Neural crest cell (in vitro differentiated cells): ENCODE results near the gene GPR146. TPM values are rescaled to one million over a fixed set of nuclear protein-coding genes. Genes with fewer than 3 reads are reported as not detected.
"Not testable (repeated sequence)": the region's sequence is repeated elsewhere in the genome, so short reads cannot be mapped to it uniquely, and the experiment has no call there.

Experiments
- DNase-seq: peaks from one replicate; pipeline ENCODE4 v3.0.0; 2021; ENCODE audit warnings: low read depth, mixed read lengths, low spot score
- H3K27ac Mint-ChIP-seq: one replicate; pipeline ENCODE4 v1.8.0; 2021; ENCODE audit warnings: mild to moderate bottlenecking, mixed read lengths; ENCODE audit not compliant: unreplicated experiment
- H3K27me3 Mint-ChIP-seq: 2 replicates; pipeline ENCODE4 v1.8.0; 2021; ENCODE audit warnings: low read depth, mild to moderate bottlenecking, mixed read lengths
- H3K36me3 Mint-ChIP-seq: 2 replicates; pipeline ENCODE4 v1.8.0; 2021; ENCODE audit warnings: low read depth, mild to moderate bottlenecking, mixed read lengths
- H3K4me1 Mint-ChIP-seq: 2 replicates; pipeline ENCODE4 v1.8.0; 2021; ENCODE audit warnings: mixed read lengths
- H3K4me3 Mint-ChIP-seq: one replicate; pipeline ENCODE4 v1.8.0; 2021; ENCODE audit warnings: mild to moderate bottlenecking, mixed read lengths
- H3K9me3 Mint-ChIP-seq: 2 replicates; pipeline ENCODE4 v1.8.0; 2021; ENCODE audit warnings: mixed read lengths
- CTCF ChIP-seq: fragments of 200-600 bp; sonication (generic); conservative IDR thresholded peaks from 2 replicates; pipeline ENCODE4 v1.5.0; 2021; ENCODE audit warnings: antibody characterized with exemption, mild to moderate bottlenecking
- total RNA-seq: library from RNA; stranded (reverse); gene quantifications from 2 replicates; pipeline ENCODE4 v1.2.1, GENCODE V29; 2021

Gene GPR146
- total RNA-seq, 1 donor from 2014 or later = not detected

DNA sequence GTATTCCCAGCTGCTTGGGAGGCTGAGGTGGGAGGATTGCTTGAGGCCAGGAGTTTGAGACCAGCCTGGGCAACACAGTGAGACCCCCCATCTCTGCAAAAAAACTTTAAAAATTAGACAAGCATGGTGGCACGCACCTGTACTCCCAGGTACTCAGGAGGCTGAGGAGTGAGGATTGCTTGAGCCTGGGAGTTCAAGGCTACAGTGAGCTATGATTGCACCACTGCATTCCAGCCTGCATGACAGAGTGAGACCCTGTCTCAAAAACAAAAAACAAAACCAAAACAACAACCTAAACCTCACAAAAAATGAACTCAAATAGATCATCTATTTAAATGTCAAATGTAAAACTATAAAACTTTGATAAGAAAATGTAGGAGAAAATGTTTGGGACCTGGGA lies 4.1 kb upstream of the GPR146 start:
- not testable (repeated sequence) for H3K27me3 Mint-ChIP-seq

GRCh38 chr7:1040790-1041189 lies 3.6 kb upstream of the GPR146 start:
- Mint-ChIP-seq H3K4me1 (peaks cover 40% of the 10 kb centered on the region), H3K27me3 (peaks cover 2% of the 10 kb centered on the region), H3K36me3 (peaks cover 3% of the 10 kb centered on the region), H3K4me3 (peak overlapping the region; percentile 75), H3K27ac (no peak overlapping the region), H3K9me3 (no peaks in the 10 kb centered on the region)
- no peak for TF ChIP-seq CTCF
- DNase-seq = no peak

More for the DNA sequence above, 4.1 kb upstream of the GPR146 start:
- H3K36me3 Mint-ChIP-seq, H3K9me3 Mint-ChIP-seq, H3K27ac Mint-ChIP-seq, H3K4me3 Mint-ChIP-seq, DNase-seq: not testable (repeated sequence)
- H3K4me1 Mint-ChIP-seq = peaks cover 37% of the 10 kb centered on the region

- Mint-ChIP-seq H3K36me3 (peaks cover 3% of the 10 kb centered on the region), H3K9me3 (no peaks in the 10 kb centered on the region), H3K4me3 (peak overlapping the region; percentile 51), H3K27me3 (peaks cover 2% of the 10 kb centered on the region), H3K4me1 (peaks cover 40% of the 10 kb centered on the region), H3K27ac (no peak overlapping the region)
- DNase-seq = no peak
- no peak for TF ChIP-seq CTCF
Measured at GRCh38 chr7:1041551-1042491, 2.5 kb upstream of the GPR146 start.

- DNase-seq = no peak
- Mint-ChIP-seq H3K36me3 (peaks cover 3% of the 10 kb centered on the region), H3K4me3 (no peak overlapping the region), H3K4me1 (peaks cover 40% of the 10 kb centered on the region), H3K27ac (no peak overlapping the region), H3K9me3 (no peaks in the 10 kb centered on the region), H3K27me3 (peaks cover 2% of the 10 kb centered on the region)
- no peak for TF ChIP-seq CTCF
Measured at GRCh38 chr7:1042492-1042833, 1.9 kb upstream of the GPR146 start.

GRCh38 chr7:1043552-1044188 lies 676 bp upstream of the GPR146 start:
- Mint-ChIP-seq H3K27me3 (peaks cover 2% of the 10 kb centered on the region), H3K4me1 (peaks cover 40% of the 10 kb centered on the region), H3K36me3 (peaks cover 3% of the 10 kb centered on the region), H3K27ac (peak overlapping the region; percentile 87), H3K4me3 (peak overlapping the region; percentile 72), H3K9me3 (no peaks in the 10 kb centered on the region)
- DNase-seq = no peak
- TF ChIP-seq CTCF = no peak
